H1 (cell line): ENCODE measurements around the gene TMPRSS13. TPM values are rescaled to one million over a fixed set of nuclear protein-coding genes. Genes with fewer than 3 reads are reported as not detected.

ENCODE experiments used
- CEBPB ChIP-seq: IDR thresholded peaks from 2 replicates; pipeline ENCODE4 v1.6.1; 2012; ENCODE audit warnings: low read depth, low read length
- SIN3A ChIP-seq, 2 experiments: IDR thresholded peaks in 1 of 2; conservative IDR thresholded peaks in 1 of 2; 2 replicates each; pipeline ENCODE4 v1.6.1; 2011 to 2012; ENCODE audit warnings: low read length in 2 of 2, improper control_type of control experiment in 1 of 2, low read depth in 1 of 2, mild to moderate bottlenecking in 1 of 2
- TAF1 ChIP-seq: IDR thresholded peaks from 2 replicates; pipeline ENCODE4 v1.6.1; 2011; ENCODE audit warnings: mild to moderate bottlenecking, low read depth, low read length
- polyA plus RNA-seq, 7 experiments: library from polyadenylated mRNA; depleted of rRNA in 3 of 7; stranded (reverse) in 5 of 7; unstranded in 2 of 7; fragments of >200 nt in 5 of 7; fragments of 200-250 nt in 2 of 7; gene quantifications; 1 replicate in 5 of 7; 2 replicates in 1 of 7; 4 replicates in 1 of 7; pipeline versions ENCODE4 v1.2.1 to v1.2.3, GENCODE V29; 2011 to 2013; ENCODE audit warnings: missing spikeins in 2 of 7, mixed read lengths in 2 of 7
- total RNA-seq: library from RNA; stranded (reverse); fragmentation: NEBNext Ultra II Directional; extraction: Animal tissue kit (Norgen Biotek cat#: 25700); gene quantifications from 2 replicates; pipeline ENCODE4 v1.2.1, GENCODE V29; 2021

TMPRSS13 gene
- total and polyA plus RNA-seq, 2 of the 8 experiments (the other 6 are each of a cell fraction or from before 2014, with no cell fraction given) = 0.61 to 0.79 TPM

DNA sequence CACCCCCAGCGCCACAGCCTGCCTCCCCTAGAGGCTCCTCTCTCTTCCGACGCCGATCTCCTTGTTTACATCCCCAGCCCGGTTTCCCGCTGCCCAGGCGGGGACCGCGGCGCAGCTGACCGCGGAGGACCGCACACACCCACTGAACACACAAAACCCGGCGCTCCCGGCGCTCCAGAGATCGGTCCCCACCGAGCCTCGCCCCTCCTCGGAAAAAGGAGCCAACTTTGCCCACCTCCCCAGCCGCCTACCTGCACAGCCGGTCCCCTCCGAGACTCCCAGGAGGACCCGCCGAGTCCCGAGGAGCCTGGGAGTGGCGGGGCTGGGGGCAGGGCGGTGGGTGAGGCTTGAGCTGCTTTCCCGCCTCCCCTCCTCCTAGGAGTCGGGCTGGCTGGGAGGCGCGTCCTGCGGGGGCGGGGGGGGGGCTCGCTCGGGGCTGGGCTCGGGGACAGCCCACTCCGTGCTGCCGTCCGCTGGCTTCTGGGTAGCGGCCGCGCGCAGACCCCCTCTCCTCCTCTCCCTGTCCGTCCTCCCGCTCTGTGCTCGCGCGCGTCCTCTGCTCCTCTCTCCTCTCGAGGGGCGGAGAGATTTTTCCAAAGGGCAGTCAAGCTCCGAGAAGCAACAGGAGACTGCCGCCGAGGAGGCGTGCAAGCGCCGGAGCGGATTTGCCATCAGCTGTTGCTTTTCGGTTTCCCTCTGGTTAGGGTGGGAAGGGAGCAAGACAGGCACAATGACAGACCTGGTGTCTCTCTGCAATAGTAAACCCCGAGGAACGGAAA is 52.7 kb downstream of the TMPRSS13 start, which contains the start of gene FXYD6 (continued):
- TF ChIP-seq TAF1 = 0 out of 2 replicates have a peak, but pooled peaks have one; percentile 50
- TF ChIP-seq CEBPB = no peak
- TF ChIP-seq SIN3A (conservative IDR thresholded peaks at IDR 0.05 in 1 of 2, IDR thresholded peaks at IDR 0.05 in 1 of 2; ENCODE audit: low read depth in 1 of 2, low read length in 2 of 2) = peak in 1 of 2 experiments; percentile 88; a peak in 3 of 4 replicates
- TF ChIP-seq, all 59 proteins: peak for 8
